Endothelial cell of umbilical vein (primary cell): Measurements from ENCODE around the gene SRPK2. TPM values are rescaled to one million over a fixed set of nuclear protein-coding genes. Genes with fewer than 3 reads are reported as not detected.

Source experiments
- BruUV-seq: library from RNA; stranded (reverse); fragments of 400-500 nt; replicated peaks from 2 replicates; lab custom pipeline; 2021; lab: Mats Ljungman, UMichigan
- CTCF ChIA-PET: fragments of 300-600, 350-600 bp; sonication (Branson Sonifier 250); formaldehyde crosslinking; loops from one replicate; lab custom pipeline; 2021; ENCODE audit warnings: antibody characterized with exemption, inconsistent platforms; lab: Charles Lee
- POLR2A ChIA-PET: fragments of 300-600, 350-600 bp; sonication (Branson Sonifier 250); formaldehyde crosslinking; loops from one replicate; lab custom pipeline; 2021; ENCODE audit warnings: antibody characterized with exemption, inconsistent platforms; lab: Charles Lee
- DNase-seq: peaks from one replicate; pipeline ENCODE4 v3.0.0-alpha.2; 2011; ENCODE audit warnings: low read depth, low spot score
- FAIRE-seq: peaks from 2 replicates; lab custom pipeline; 2011; peaks lifted over from hg19 to GRCh38; lab: Jason Lieb, UNC
- H2AFZ ChIP-seq: 2 replicates; pipeline ENCODE4 v1.6.0; 2012; ENCODE audit warnings: low read depth, low read length, control low read depth, inconsistent platforms
- H3K27ac ChIP-seq: 2 replicates; pipeline ENCODE4 v1.5.1; 2011; ENCODE audit warnings: low read depth, mild to moderate bottlenecking, control low read depth, low read length, moderate library complexity; ENCODE audit not compliant: insufficient read depth
- H3K27me3 ChIP-seq, 2 experiments: 2 replicates each; pipeline versions ENCODE4 v1.6.0 to v1.6.1; 2011; ENCODE audit warnings: low read length in 2 of 2, mixed read lengths in 1 of 2; ENCODE audit not compliant: control insufficient read depth in 2 of 2, insufficient read depth in 2 of 2
- H3K36me3 ChIP-seq, 2 experiments: 2 replicates in 1 of 2; 3 replicates in 1 of 2; pipeline ENCODE4 v1.5.1; 2011; ENCODE audit warnings: low read length in 2 of 2, mild to moderate bottlenecking in 1 of 2, moderate library complexity in 1 of 2; ENCODE audit not compliant: control insufficient read depth in 2 of 2, insufficient read depth in 2 of 2; ENCODE audit errors: extremely low read depth in 1 of 2
- H3K4me1 ChIP-seq: 3 replicates; pipeline ENCODE4 v1.5.1; 2011; ENCODE audit warnings: mild to moderate bottlenecking, low read length; ENCODE audit not compliant: control insufficient read depth, insufficient read depth; ENCODE audit errors: extremely low read depth
- H3K4me2 ChIP-seq: 2 replicates; pipeline ENCODE4 v1.6.1; 2011; ENCODE audit warnings: low read length, control low read depth, mixed read lengths; ENCODE audit not compliant: insufficient read depth
- H3K4me3 ChIP-seq, 3 experiments: fragments of 200-600 bp in 1 of 3; sonication (generic), shearing (Covaris generic) in 1 of 3; replicated peaks in 1 of 3; 2 replicates each; pipeline ENCODE4 v1.5.1; 2011 to 2016; ENCODE audit warnings: control low read depth in 3 of 3, low read length in 3 of 3, mild to moderate bottlenecking in 2 of 3, inconsistent platforms in 1 of 3, low read depth in 1 of 3, moderate library complexity in 1 of 3; ENCODE audit not compliant: insufficient read depth in 1 of 3
- H3K79me2 ChIP-seq: 2 replicates; pipeline ENCODE4 v1.6.0; 2012; ENCODE audit warnings: low read length, inconsistent platforms; ENCODE audit not compliant: control insufficient read depth, insufficient read depth
- H3K9ac ChIP-seq: replicated peaks from 2 replicates; pipeline ENCODE3; 2011; ENCODE audit warnings: low read length, control low read depth; ENCODE audit not compliant: insufficient read depth; ENCODE audit errors: extremely low read depth
- H3K9me1 ChIP-seq: replicated peaks from 3 replicates; pipeline ENCODE4 v1.6.0; 2011; ENCODE audit warnings: mild to moderate bottlenecking, low read length; ENCODE audit not compliant: control insufficient read depth, insufficient read depth; ENCODE audit errors: extremely low read depth
- H3K9me3 ChIP-seq: replicated peaks from 2 replicates; pipeline ENCODE4 v1.5.1; 2012; ENCODE audit warnings: low read length, inconsistent platforms; ENCODE audit not compliant: control insufficient read depth, insufficient read depth
- H4K20me1 ChIP-seq: replicated peaks from 2 replicates; pipeline ENCODE3; 2011; ENCODE audit warnings: mild to moderate bottlenecking, low read length; ENCODE audit not compliant: control insufficient read depth, insufficient read depth; ENCODE audit errors: extremely low read depth
- CTCF ChIP-seq, 2 donors: IDR thresholded peaks; 1 replicate in 1 of 2; 2 replicates in 1 of 2; pipeline ENCODE4 v1.5.1; 2011; ENCODE audit warnings: low read length in 2 of 2, mild to moderate bottlenecking in 2 of 2, moderate library complexity in 2 of 2, control low read depth in 1 of 2, inconsistent platforms in 1 of 2, low read depth in 1 of 2; ENCODE audit not compliant: insufficient read depth in 1 of 2; ENCODE audit errors: extremely low read depth in 1 of 2
- EZH2 ChIP-seq: IDR thresholded peaks from 2 replicates; pipeline ENCODE4 v1.6.1; 2012; ENCODE audit warnings: borderline replicate concordance, low read depth, mild to moderate bottlenecking, moderate library complexity, low read length, inconsistent platforms; ENCODE audit not compliant: severe bottlenecking
- FOS ChIP-seq: IDR thresholded peaks from 2 replicates; pipeline ENCODE4 v1.6.1; 2011; ENCODE audit warnings: mild to moderate bottlenecking, low read length, moderate library complexity, borderline replicate concordance; ENCODE audit not compliant: insufficient read depth
- GATA2 ChIP-seq: IDR thresholded peaks from 2 replicates; pipeline ENCODE4 v1.7.0; 2011; ENCODE audit warnings: low read depth, mild to moderate bottlenecking, moderate library complexity, mixed read lengths, low read length; ENCODE audit not compliant: insufficient read length, insufficient read depth
- JUN ChIP-seq: IDR thresholded peaks from 2 replicates; pipeline ENCODE4 v1.6.1; 2011; ENCODE audit warnings: borderline replicate concordance, low read depth; ENCODE audit not compliant: insufficient read length, insufficient read depth
- MAX ChIP-seq: IDR thresholded peaks from 2 replicates; pipeline ENCODE4 v1.6.1; 2011; ENCODE audit not compliant: insufficient read depth, insufficient read length
- MYC ChIP-seq: IDR thresholded peaks from one replicate; pipeline ENCODE4 v1.6.1; 2011; ENCODE audit warnings: mild to moderate bottlenecking, low read depth, low read length
- POLR2A ChIP-seq: IDR thresholded peaks from 2 replicates; pipeline ENCODE4 v1.6.1; 2012; ENCODE audit warnings: low read depth, mild to moderate bottlenecking, control low read depth, low read length
- POLR2AphosphoS5 ChIP-seq: IDR thresholded peaks from 2 replicates; pipeline ENCODE4 v1.6.1; 2012; ENCODE audit warnings: low read depth, mild to moderate bottlenecking, control low read depth, low read length, moderate library complexity; ENCODE audit not compliant: insufficient read depth
- dilution Hi-C: fragments of 300-500 bp; cut with MboI; formaldehyde crosslinking; loops from one replicate; pipeline ENCODE4 v1.15.0; 2019; ENCODE audit warnings: low sequenced_read_pairs; ENCODE audit not compliant: extremely low pct_ligation_motif_present
- intact Hi-C: fragments of 100-400 bp; cut with micrococcal nuclease; formaldehyde crosslinking; loops from one replicate; pipeline ENCODE4 v1.10.0; 2022
- polyA plus RNA-seq, 4 experiments: library from polyadenylated mRNA; depleted of rRNA in 3 of 4; stranded (reverse) in 3 of 4; unstranded in 1 of 4; fragments of >200 nt; gene quantifications; 2 replicates each; pipeline versions ENCODE4 v1.2.1 to v1.2.3, GENCODE V29; 2011 to 2012; ENCODE audit warnings: missing spikeins in 1 of 4
- total RNA-seq: library from RNA; stranded (reverse); gene quantifications from 2 replicates; pipeline ENCODE4 v1.2.3, GENCODE V29; 2021

Gene SRPK2
- total and polyA plus RNA-seq, 2 donors (not counting 3 experiments of a cell fraction or from before 2014, with no cell fraction given) = 13.4 to 55.2 TPM

GRCh38 chr7:105088456-105088855 is 300.3 kb downstream of the SRPK2 start:
- intact Hi-C loops = no loop called here
- no peak for DNase-seq
- Histone ChIP-seq H3K4me1 (no peaks in the 10 kb centered on the region), H4K20me1 (no peaks in the 10 kb centered on the region), H3K9me1 (no peaks in the 10 kb centered on the region), H3K27ac (no peak overlapping the region), H2AFZ (no peak overlapping the region), H3K9me3 (no peaks in the 10 kb centered on the region), H3K9ac (no peak overlapping the region), H3K4me2 (no peak overlapping the region), H3K79me2 (peaks cover 8% of the 10 kb centered on the region), H3K36me3 (peaks cover 7 to 11% of the 10 kb centered on the region in 2 experiments), H3K4me3 (no peak overlapping the region), H3K27me3 (no peaks in the 10 kb centered on the region)
- CTCF ChIA-PET = interaction anchor here (1.5 kb wide), 1 partner anchor 12 kb away, joined by 3 read pairs; no protein-coding TSS in a partner anchor
- dilution Hi-C loops = no loop called here
- no peak for FAIRE-seq
- POLR2A ChIA-PET = no interaction called here
- TF ChIP-seq GATA2 (no peak), MAX (no peak), JUN (no peak), POLR2AphosphoS5 (no peak), MYC (no peak), CTCF (IDR thresholded peaks at IDR 0.05; ENCODE audit: extremely low read depth in 1 of 2, insufficient read depth in 1 of 2, low read depth in 1 of 2, low read length in 2 of 2) (no peak), FOS (no peak), EZH2 (no peak), POLR2A (no peak)
- no TSS peak for BruUV-seq
